ENCODE data around the gene UBTF.

- no peak for TF ChIP-seq CTCF (IDR thresholded peaks at IDR 0.05)
- TF ChIP-seq POLR2A (IDR thresholded peaks at IDR 0.05), result no peak
- TF ChIP-seq EP300 (IDR thresholded peaks at IDR 0.05), result no peak
Measured at GRCh38 chr17:44170499-44171201, 48.8 kb downstream of the UBTF start, which contains the start of gene ASB16.

Data from suprapubic skin (tissue), 3 donors.